ENCODE results near the gene ITGA5. TPM values are rescaled to one million over a fixed set of nuclear protein-coding genes. Genes with fewer than 3 reads are reported as not detected.
A peak's percentile ranks its signal among the peaks of the same experiment; 100 is the strongest.

Gene ITGA5
- total RNA-seq, 1 donor from 2014 or later, result 39.3 TPM

- DNase-seq (ENCODE audit: low spot score), result no peak
Measured at GRCh38 chr12:54411391-54412241, 7.5 kb downstream of the ITGA5 start.

- no peak for DNase-seq (ENCODE audit: low spot score)
Measured at GRCh38 chr12:54409267-54409666, 9.8 kb downstream of the ITGA5 start.

GRCh38 chr12:54407183-54407905 is 11.7 kb downstream of the ITGA5 start:
- no peak for DNase-seq (ENCODE audit: low spot score)

GRCh38 chr12:54405573-54405972 is 13.5 kb downstream of the ITGA5 start:
- DNase-seq (ENCODE audit: low spot score), result no peak

- DNase-seq (ENCODE audit: low spot score), result no peak
Measured at GRCh38 chr12:54405106-54405505, 14.0 kb downstream of the ITGA5 start.

- DNase-seq (ENCODE audit: low spot score), result peak; percentile 55
Measured at GRCh38 chr12:54404061-54405004, 14.7 kb downstream of the ITGA5 start.

GRCh38 chr12:54401119-54401518 is 17.9 kb downstream of the ITGA5 start:
- DNase-seq (ENCODE audit: low spot score), result no peak

- DNase-seq (ENCODE audit: low spot score), result peak; percentile 88
Measured at GRCh38 chr12:54398995-54399793, 19.9 kb downstream of the ITGA5 start.

GRCh38 chr12:54398218-54398617 is 20.8 kb downstream of the ITGA5 start:
- no peak for DNase-seq (ENCODE audit: low spot score)

GRCh38 chr12:54397157-54397556 is 21.9 kb downstream of the ITGA5 start:
- DNase-seq (ENCODE audit: low spot score), result no peak

- DNase-seq (ENCODE audit: low spot score), result no peak
Measured at GRCh38 chr12:54395545-54395944, 23.5 kb downstream of the ITGA5 start.

GRCh38 chr12:54394986-54395385 is 24.1 kb downstream of the ITGA5 start:
- DNase-seq (ENCODE audit: low spot score), result no peak

GRCh38 chr12:54394281-54394719 is 24.8 kb downstream of the ITGA5 start:
- DNase-seq (ENCODE audit: low spot score), result no peak

- DNase-seq (ENCODE audit: low spot score), result no peak
Measured at GRCh38 chr12:54393743-54394142, 25.3 kb downstream of the ITGA5 start.

- no peak for DNase-seq (ENCODE audit: low spot score)
Measured at GRCh38 chr12:54393207-54393609, 25.9 kb downstream of the ITGA5 start.

- DNase-seq (ENCODE audit: low spot score), result no peak
Measured at GRCh38 chr12:54392485-54393206, 26.4 kb downstream of the ITGA5 start.

- no peak for DNase-seq (ENCODE audit: low spot score)
Measured at GRCh38 chr12:54390668-54391551, 28.2 kb downstream of the ITGA5 start.

GRCh38 chr12:54390176-54390667 is 28.8 kb downstream of the ITGA5 start:
- no peak for DNase-seq (ENCODE audit: low spot score)

GRCh38 chr12:54389607-54390175 is 29.4 kb downstream of the ITGA5 start:
- no peak for DNase-seq (ENCODE audit: low spot score)

All from mucosa of gallbladder (tissue), 1 donor.